ENCODE measurements around the gene MLXIP. TPM values are rescaled to one million over a fixed set of nuclear protein-coding genes. Genes with fewer than 3 reads are reported as not detected.

Gene MLXIP
- polyA plus RNA-seq, 1 experiment = 4.8 TPM

- ChIA-PET CTCF (no interaction called here), POLR2A (no interaction called here)
- no peak for DNase-seq (ENCODE audit: low read depth)
- TF ChIP-seq CTCF (IDR thresholded peaks at IDR 0.05; ENCODE audit: insufficient read depth, low read depth, low read length) = no peak
- Histone ChIP-seq H3K4me3 (ENCODE audit: low read depth, low read length) (no peak overlapping the region), H3K27me3 (ENCODE audit: control insufficient read depth, insufficient read depth, low read length) (0 out of 2 replicates have a peak, but pooled peaks cover 1% of the 10 kb centered on the region), H3K36me3 (ENCODE audit: control insufficient read depth, insufficient read depth, low read length) (no peaks in the 10 kb centered on the region)
Observed at GRCh38 chr12:122160761-122161160, 82.2 kb downstream of the MLXIP start.

GRCh38 chr12:122161682-122162081 lies 83.1 kb downstream of the MLXIP start:
- no peak for TF ChIP-seq CTCF (IDR thresholded peaks at IDR 0.05; ENCODE audit: insufficient read depth, low read depth, low read length)
- no peak overlapping the region for H3K4me3 ChIP-seq (ENCODE audit: low read depth, low read length)
- DNase-seq (ENCODE audit: low read depth) = no peak
- CTCF ChIA-PET = no interaction called here
- H3K27me3 ChIP-seq (ENCODE audit: control insufficient read depth, insufficient read depth, low read length) = 0 out of 2 replicates have a peak, but pooled peaks cover 1% of the 10 kb centered on the region
- POLR2A ChIA-PET = no interaction called here
- H3K36me3 ChIP-seq (ENCODE audit: control insufficient read depth, insufficient read depth, low read length) = no peaks in the 10 kb centered on the region

GRCh38 chr12:122162976-122163375 lies 84.4 kb downstream of the MLXIP start:
- no peak for TF ChIP-seq CTCF (IDR thresholded peaks at IDR 0.05; ENCODE audit: insufficient read depth, low read depth, low read length)
- Histone ChIP-seq H3K36me3 (ENCODE audit: control insufficient read depth, insufficient read depth, low read length) (no peaks in the 10 kb centered on the region), H3K4me3 (ENCODE audit: low read depth, low read length) (no peak overlapping the region), H3K27me3 (ENCODE audit: control insufficient read depth, insufficient read depth, low read length) (0 out of 2 replicates have a peak, but pooled peaks cover 1% of the 10 kb centered on the region)
- ChIA-PET CTCF (no interaction called here), POLR2A (no interaction called here)
- DNase-seq (ENCODE audit: low read depth) = no peak

- no peak for TF ChIP-seq CTCF (IDR thresholded peaks at IDR 0.05; ENCODE audit: insufficient read depth, low read depth, low read length)
Observed at GRCh38 chr12:122166422-122167349, 88.1 kb downstream of the MLXIP start.

GRCh38 chr12:122167356-122167925 lies 88.9 kb downstream of the MLXIP start:
- Histone ChIP-seq H3K36me3 (ENCODE audit: control insufficient read depth, insufficient read depth, low read length) (no peaks in the 10 kb centered on the region), H3K4me3 (ENCODE audit: low read depth, low read length) (no peak overlapping the region), H3K27me3 (ENCODE audit: control insufficient read depth, insufficient read depth, low read length) (peaks cover 3% of the 10 kb centered on the region; the same call in 1 of the 2 replicates)
- ChIA-PET POLR2A (no interaction called here), CTCF (interaction anchor here (1.1 to 1.8 kb wide), 2 partner anchors 23 to 261 kb away, joined by 3 to 4 read pairs; no protein-coding TSS in a partner anchor)
- no peak for DNase-seq (ENCODE audit: low read depth)
- no peak for TF ChIP-seq CTCF (IDR thresholded peaks at IDR 0.05; ENCODE audit: insufficient read depth, low read depth, low read length)

More at GRCh38 chr12:122166422-122167349, 88.1 kb downstream of the MLXIP start:
- Histone ChIP-seq H3K27me3 (ENCODE audit: control insufficient read depth, insufficient read depth, low read length) (peaks cover 3% of the 10 kb centered on the region; the same call in 1 of the 2 replicates), H3K36me3 (ENCODE audit: control insufficient read depth, insufficient read depth, low read length) (no peaks in the 10 kb centered on the region), H3K4me3 (ENCODE audit: low read depth, low read length) (no peak overlapping the region)
- ChIA-PET CTCF (interaction anchor here (0.6 to 1.8 kb wide), 4 partner anchors 24 to 261 kb away, joined by 3 to 4 read pairs (median 3); no protein-coding TSS in a partner anchor), POLR2A (no interaction called here)
- DNase-seq (ENCODE audit: low read depth) = no peak
